GM23338 (cell line): ENCODE measurements around the gene TMEM135. TPM values are rescaled to one million over a fixed set of nuclear protein-coding genes. Genes with fewer than 3 reads are reported as not detected.

ENCODE experiments used
- ATAC-seq: fragments of 200-7000 bp; cut with Tn5 transposase; 3 replicates; pipeline ENCODE4 v1.9.1; 2020
- DNase-seq: peaks from one replicate; pipeline ENCODE4 v3.0.0-alpha.2; 2015; ENCODE audit warnings: low spot score
- H2AFZ ChIP-seq: fragments of 200-600 bp; sonication (generic); 2 replicates; pipeline ENCODE4 v1.8.0; 2016; ENCODE audit warnings: antibody characterized with exemption, mild to moderate bottlenecking, moderate library complexity
- H3F3A ChIP-seq: fragments of 200-600 bp; sonication (generic); replicated peaks from 2 replicates; pipeline ENCODE4 v1.8.0; 2017; ENCODE audit warnings: antibody characterized with exemption, mixed run types, low read depth
- H3K27ac ChIP-seq: fragments of 200-600 bp; sonication (generic); 2 replicates; pipeline ENCODE4 v1.6.1; 2016; ENCODE audit warnings: low read depth
- H3K27me3 ChIP-seq: fragments of 200-600 bp; sonication (generic); 2 replicates; pipeline ENCODE4 v1.8.0; 2016; ENCODE audit warnings: mild to moderate bottlenecking, mixed run types, moderate library complexity; ENCODE audit not compliant: insufficient read depth
- H3K36me3 ChIP-seq: fragments of 200-600 bp; sonication (generic); 2 replicates; pipeline ENCODE4 v1.8.0; 2016; ENCODE audit warnings: mild to moderate bottlenecking; ENCODE audit not compliant: insufficient read depth
- H3K4me1 ChIP-seq: fragments of 200-600 bp; sonication (generic); 2 replicates; pipeline ENCODE4 v1.8.0; 2016; ENCODE audit warnings: mild to moderate bottlenecking, moderate library complexity; ENCODE audit not compliant: insufficient read depth
- H3K4me2 ChIP-seq: fragments of 200-600 bp; sonication (generic); 2 replicates; pipeline ENCODE4 v1.7.1; 2017; ENCODE audit warnings: mixed run types
- H3K4me3 ChIP-seq: fragments of 200-600 bp; sonication (generic); 2 replicates; pipeline ENCODE4 v1.6.1; 2016; ENCODE audit warnings: mixed run types
- H3K79me2 ChIP-seq: fragments of 200-600 bp; sonication (generic); replicated peaks from 2 replicates; pipeline ENCODE4 v1.8.0; 2017; ENCODE audit warnings: mild to moderate bottlenecking; ENCODE audit not compliant: insufficient read depth
- H3K9me2 ChIP-seq: fragments of 200-600 bp; sonication (generic); 2 replicates; pipeline ENCODE4 v1.8.0; 2017; ENCODE audit not compliant: insufficient read depth
- H4K20me1 ChIP-seq: fragments of 200-600 bp; sonication (generic); replicated peaks from 2 replicates; pipeline ENCODE4 v1.8.0; 2017; ENCODE audit warnings: mild to moderate bottlenecking; ENCODE audit not compliant: insufficient read depth
- H3K27ac Mint-ChIP-seq: 2 replicates; pipeline ENCODE4 v1.8.0; 2020; ENCODE audit warnings: inconsistent platforms, mild to moderate bottlenecking, moderate library complexity, mixed read lengths
- H3K27me3 Mint-ChIP-seq: 3 replicates; pipeline ENCODE4 v1.8.0; 2022; ENCODE audit warnings: low read depth, mild to moderate bottlenecking, moderate library complexity, mixed read lengths, inconsistent platforms; ENCODE audit not compliant: insufficient read depth, poor library complexity
- H3K36me3 Mint-ChIP-seq: 3 replicates; pipeline ENCODE4 v1.8.0; 2021; ENCODE audit warnings: low read depth, mild to moderate bottlenecking, inconsistent platforms, moderate library complexity, mixed read lengths
- H3K4me1 Mint-ChIP-seq: 3 replicates; pipeline ENCODE4 v1.8.0; 2020; ENCODE audit warnings: mild to moderate bottlenecking, inconsistent platforms, mixed read lengths
- H3K4me3 Mint-ChIP-seq: 3 replicates; pipeline ENCODE4 v1.8.0; 2021; ENCODE audit warnings: moderate library complexity, mild to moderate bottlenecking, inconsistent platforms, mixed read lengths
- H3K9me3 Mint-ChIP-seq: 3 replicates; pipeline ENCODE4 v1.8.0; 2020; ENCODE audit warnings: moderate library complexity, mild to moderate bottlenecking, inconsistent platforms, mixed read lengths
- CREB1 ChIP-seq: fragments of 250-450 bp; sonication (Bioruptor Pico); IDR thresholded peaks from 2 replicates; pipeline ENCODE4 v1.5.0; 2020; ENCODE audit warnings: low read depth, mild to moderate bottlenecking, moderate library complexity
- ETS1 ChIP-seq: IDR thresholded peaks from 2 replicates; pipeline ENCODE4 v1.6.1; 2016; ENCODE audit warnings: antibody characterized with exemption
- EZH2 ChIP-seq: fragments of 200-600 bp; sonication (generic); IDR thresholded peaks from one replicate; pipeline ENCODE4 v1.8.0; 2017; ENCODE audit warnings: antibody characterized with exemption, mild to moderate bottlenecking, low read depth; ENCODE audit not compliant: unreplicated experiment
- EZH2phosphoT487 ChIP-seq: fragments of 200-600 bp; sonication (generic); IDR thresholded peaks from one replicate; pipeline ENCODE4 v1.8.1; 2018; ENCODE audit warnings: antibody characterized with exemption; ENCODE audit not compliant: unreplicated experiment
- JUNB ChIP-seq: IDR thresholded peaks from one replicate; pipeline ENCODE4 v1.6.1; 2016; ENCODE audit warnings: antibody characterized with exemption; ENCODE audit not compliant: unreplicated experiment
- NANOG ChIP-seq: IDR thresholded peaks from 2 replicates; pipeline ENCODE4 v1.6.1; 2016; ENCODE audit warnings: antibody characterized with exemption, borderline replicate concordance
- POLR2AphosphoS5 ChIP-seq: IDR thresholded peaks from 2 replicates; pipeline ENCODE4 v1.6.1; 2016; ENCODE audit warnings: antibody characterized with exemption, low read depth
- REST ChIP-seq: IDR thresholded peaks from one replicate; pipeline ENCODE4 v1.6.1; 2018; ENCODE audit warnings: antibody characterized with exemption; ENCODE audit not compliant: unreplicated experiment
- ZNF114 ChIP-seq: fragments of 250-450 bp; sonication (Bioruptor Pico); IDR thresholded peaks from 2 replicates; pipeline ENCODE4 v1.5.0; 2020; ENCODE audit warnings: mild to moderate bottlenecking, moderate library complexity
- ZNF331 ChIP-seq: fragments of 250-450 bp; sonication (Bioruptor Pico); IDR thresholded peaks from 2 replicates; pipeline ENCODE4 v1.5.0; 2020; ENCODE audit warnings: low read depth, mild to moderate bottlenecking, moderate library complexity
- ZNF462 ChIP-seq: fragments of 250-450 bp; sonication (Bioruptor Pico); IDR thresholded peaks from 2 replicates; pipeline ENCODE4 v1.5.0; 2020; ENCODE audit warnings: mild to moderate bottlenecking, moderate library complexity
- polyA plus RNA-seq: library from polyadenylated mRNA; unstranded; fragments of >200 nt; fragmentation: Nextera tagmentation; extraction: Ambion mirVana; gene quantifications from 2 replicates; pipeline ENCODE4 v1.2.1, GENCODE V29; 2016
- total RNA-seq: library from RNA; depleted of rRNA; stranded (reverse); fragments of >200 nt; shearing (Covaris generic); gene quantifications from 2 replicates; pipeline ENCODE4 v1.2.3, GENCODE V29; 2014

TMEM135 gene
- total and polyA plus RNA-seq, 2 experiments from 2014 or later, result 23.4 to 49.9 TPM

GRCh38 chr11:87219266-87219665, 181.5 kb downstream of the TMEM135 start (continued):
- TF ChIP-seq ZNF462 (no peak), ETS1 (no peak), ZNF331 (CRISPR knock-in tag) (no peak), EZH2 (no peak), ZNF114 (CRISPR knock-in tag) (no peak)

GRCh38 chr11:87223816-87224215, 186.1 kb downstream of the TMEM135 start:
- Histone ChIP-seq H3K4me2 (no peak overlapping the region), H3K4me1 (peaks cover 4% of the 10 kb centered on the region), H3K27ac (no peak overlapping the region), H3F3A (no peaks in the 10 kb centered on the region), H3K4me3 (no peak overlapping the region), H3K36me3 (no peaks in the 10 kb centered on the region), H3K79me2 (no peaks in the 10 kb centered on the region), H3K9me2 (no peaks in the 10 kb centered on the region), H3K27me3 (no peaks in the 10 kb centered on the region), H4K20me1 (no peaks in the 10 kb centered on the region), H2AFZ (no peak overlapping the region)
- ATAC-seq (no peak), DNase-seq (no peak)
- no peak overlapping the region for H3K4me3 Mint-ChIP-seq
- peaks cover 8% of the 10 kb centered on the region; the same call in 2 of the 3 replicates for H3K4me1 Mint-ChIP-seq
- H3K9me3 Mint-ChIP-seq, result no peaks in the 10 kb centered on the region
- no peak overlapping the region for H3K27ac Mint-ChIP-seq
- H3K36me3 Mint-ChIP-seq, result no peaks in the 10 kb centered on the region
- TF ChIP-seq POLR2AphosphoS5 (no peak), EZH2 (no peak), JUNB (no peak), CREB1 (CRISPR knock-in tag) (no peak), NANOG (no peak), EZH2phosphoT487 (no peak), REST (no peak), ETS1 (no peak)
- no peaks in the 10 kb centered on the region for H3K27me3 Mint-ChIP-seq
